Measurements from ENCODE around the gene PODN.

- no peak for TF ChIP-seq POLR2A (IDR thresholded peaks at IDR 0.05)
- no peak for TF ChIP-seq CTCF (IDR thresholded peaks at IDR 0.05)
These were observed 12.5 kb downstream of the PODN start for GRCh38 chr1:53074313-53075154.
